Transverse colon (tissue), 4 donors: ENCODE measurements around the gene BIN2. TPM values are rescaled to one million over a fixed set of nuclear protein-coding genes. Genes with fewer than 3 reads are reported as not detected.
A peak's percentile ranks its signal among the peaks of the same experiment; 100 is the strongest.

ENCODE experiments used
- DNase-seq: peaks from one replicate; pipeline ENCODE4 v3.0.0-alpha.2; 2019
- H3K27ac ChIP-seq, 4 donors: fragments of 200-600 bp; sonication (generic); 2 replicates each; pipeline ENCODE4 v1.5.1; 2016 to 2018; ENCODE audit warnings: inconsistent platforms in 4 of 4
- H3K27me3 ChIP-seq: fragments of 200-600 bp; sonication (generic); 2 replicates; pipeline ENCODE4 v1.5.1; 2017; ENCODE audit warnings: inconsistent platforms
- H3K36me3 ChIP-seq, 4 donors: fragments of 200-600 bp; sonication (generic); 2 replicates each; pipeline ENCODE4 v1.5.1; 2017 to 2019; ENCODE audit warnings: inconsistent platforms in 4 of 4
- H3K4me1 ChIP-seq, 4 donors: fragments of 200-600 bp; sonication (generic); 2 replicates each; pipeline ENCODE4 v1.5.1; 2017 to 2020; ENCODE audit warnings: inconsistent platforms in 4 of 4
- H3K4me3 ChIP-seq, 4 donors: fragments of 200-600 bp; sonication (generic); 1 replicate in 1 of 4; 2 replicates in 3 of 4; pipeline versions ENCODE4 v1.5.1 to v1.6.1; 2017 to 2019; ENCODE audit warnings: inconsistent platforms in 4 of 4
- H3K9me3 ChIP-seq, 2 donors: fragments of 200-600 bp; sonication (generic); 2 replicates each; pipeline ENCODE4 v1.5.1; 2017 to 2019; ENCODE audit warnings: inconsistent platforms in 2 of 2
- EP300 ChIP-seq: sonication (generic); formaldehyde crosslinking; IDR thresholded peaks from one replicate; pipeline ENCODE4 v1.6.1; 2017; ENCODE audit warnings: antibody characterized with exemption, low read depth
- POLR2A ChIP-seq: fragments of 450-650 bp; IDR thresholded peaks from one replicate; pipeline ENCODE4 v1.6.1; 2016; ENCODE audit warnings: antibody characterized with exemption, mild to moderate bottlenecking, moderate library complexity
- POLR2AphosphoS5 ChIP-seq, 3 donors: sonication (generic); formaldehyde crosslinking; IDR thresholded peaks; one replicate each; pipeline ENCODE4 v1.6.1; 2016; ENCODE audit warnings: antibody characterized with exemption in 3 of 3
- WGBS, 2 donors: methylation state at CpG; one replicate each; pipeline ENCODE4 v1.1.5; 2018; ENCODE audit warnings: low coverage in 1 of 2; 5-methylcytosine and 5-hydroxymethylcytosine counted together
- in situ Hi-C, 4 donors: fragments of 200-750 bp; cut with MboI; loops; one replicate each; pipeline versions ENCODE4 v1.15.0 to v1.15.1; 2017; ENCODE audit warnings: low sequenced_read_pairs in 3 of 4, low pct_ligation_motif_present in 1 of 4, low pct_unique_long_range_greater_than_20kb in 1 of 4
- intact Hi-C: fragments of 100-400 bp; cut with DNase I; formaldehyde crosslinking; loops from one replicate; pipeline ENCODE4 v1.15.1; 2023; ENCODE audit warnings: low total_unique reads
- total RNA-seq, 4 donors: library from RNA; depleted of rRNA; stranded (reverse); fragments of >200 nt; gene quantifications; one replicate each; pipeline ENCODE4 v1.1.0, GENCODE V29; 2016
- TF ChIP-seq, protein P1 (sequence below), 5 experiments: fragments of 200-600 bp in 3 of 5; fragments of 450-650 bp in 2 of 5; sonication (generic) in 3 of 5; IDR thresholded peaks; 1 replicate in 2 of 5; 2 replicates in 3 of 5; pipeline ENCODE4 v1.5.1; 2016 to 2017; ENCODE audit warnings: antibody characterized with exemption in 5 of 5, inconsistent platforms in 3 of 5, mild to moderate bottlenecking in 2 of 5, moderate library complexity in 1 of 5

BIN2 gene
- total RNA-seq, 4 donors from 2014 or later = 4.0 to 28.8 (median 9.0) TPM

DNA sequence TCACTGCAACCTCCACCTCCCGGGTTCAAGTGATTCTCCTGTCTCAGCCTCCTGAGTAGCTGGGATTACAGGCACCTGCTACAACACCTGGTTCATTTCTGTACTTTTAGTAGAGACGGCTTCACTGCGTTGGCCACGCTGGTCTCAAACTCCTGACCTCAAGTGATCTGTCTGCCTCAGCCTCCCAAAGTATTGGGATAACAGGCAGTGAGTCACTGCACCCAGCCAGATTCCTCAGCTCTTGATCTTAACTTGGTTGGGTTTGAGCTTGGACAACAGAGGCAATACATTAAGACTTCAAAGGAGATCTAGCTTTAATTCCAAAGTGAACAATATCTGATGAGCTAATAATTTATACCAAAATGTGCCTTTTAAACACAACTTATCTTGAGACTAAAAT, 79.7 kb downstream of the BIN2 start:
- in situ Hi-C loops = no loop called here
- no peaks in the 10 kb centered on the region for H3K27me3 ChIP-seq
- H3K9me3 ChIP-seq = no peaks in the 10 kb centered on the region
- H3K27ac ChIP-seq = no peak overlapping the region
- TF ChIP-seq POLR2AphosphoS5 (IDR thresholded peaks at IDR 0.05) (no peak), POLR2A (peak; percentile 12)
- 95% methylated on average over 4 of the region's 4 CpGs; no CpG with 5 or more reads in 1 of the 2 donors for WGBS, 2 donors
- H3K4me1 ChIP-seq = peaks cover 0 to 49% (median 27%) of the 10 kb centered on the region in 4 donors
- no peak overlapping the region for H3K4me3 ChIP-seq
- DNase-seq = no peak
- intact Hi-C loops = no loop called here
- peaks cover 0 to 37% (median 16%) of the 10 kb centered on the region in 4 donors for H3K36me3 ChIP-seq

GRCh38 chr12:51242876-51243275, 81.1 kb downstream of the BIN2 start:
- peaks cover 0 to 37% (median 16%) of the 10 kb centered on the region in 4 donors for H3K36me3 ChIP-seq
- WGBS, 2 donors = 73 to 75% methylated on average over 7 of the region's 7 CpGs
- peaks cover 0 to 52% (median 31%) of the 10 kb centered on the region in 4 donors for H3K4me1 ChIP-seq
- no peaks in the 10 kb centered on the region for H3K27me3 ChIP-seq
- intact Hi-C loops (no loop called here), in situ Hi-C loops (no loop called here)
- TF ChIP-seq POLR2A (no peak), POLR2AphosphoS5 (IDR thresholded peaks at IDR 0.05) (no peak), EP300 (no peak)
- TF ChIP-seq, protein P1, sequence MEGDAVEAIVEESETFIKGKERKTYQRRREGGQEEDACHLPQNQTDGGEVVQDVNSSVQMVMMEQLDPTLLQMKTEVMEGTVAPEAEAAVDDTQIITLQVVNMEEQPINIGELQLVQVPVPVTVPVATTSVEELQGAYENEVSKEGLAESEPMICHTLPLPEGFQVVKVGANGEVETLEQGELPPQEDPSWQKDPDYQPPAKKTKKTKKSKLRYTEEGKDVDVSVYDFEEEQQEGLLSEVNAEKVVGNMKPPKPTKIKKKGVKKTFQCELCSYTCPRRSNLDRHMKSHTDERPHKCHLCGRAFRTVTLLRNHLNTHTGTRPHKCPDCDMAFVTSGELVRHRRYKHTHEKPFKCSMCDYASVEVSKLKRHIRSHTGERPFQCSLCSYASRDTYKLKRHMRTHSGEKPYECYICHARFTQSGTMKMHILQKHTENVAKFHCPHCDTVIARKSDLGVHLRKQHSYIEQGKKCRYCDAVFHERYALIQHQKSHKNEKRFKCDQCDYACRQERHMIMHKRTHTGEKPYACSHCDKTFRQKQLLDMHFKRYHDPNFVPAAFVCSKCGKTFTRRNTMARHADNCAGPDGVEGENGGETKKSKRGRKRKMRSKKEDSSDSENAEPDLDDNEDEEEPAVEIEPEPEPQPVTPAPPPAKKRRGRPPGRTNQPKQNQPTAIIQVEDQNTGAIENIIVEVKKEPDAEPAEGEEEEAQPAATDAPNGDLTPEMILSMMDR (IDR thresholded peaks at IDR 0.05) = no peak
- no peak overlapping the region for H3K27ac ChIP-seq
- no peaks in the 10 kb centered on the region for H3K9me3 ChIP-seq
- DNase-seq = no peak
- H3K4me3 ChIP-seq = no peak overlapping the region

DNA sequence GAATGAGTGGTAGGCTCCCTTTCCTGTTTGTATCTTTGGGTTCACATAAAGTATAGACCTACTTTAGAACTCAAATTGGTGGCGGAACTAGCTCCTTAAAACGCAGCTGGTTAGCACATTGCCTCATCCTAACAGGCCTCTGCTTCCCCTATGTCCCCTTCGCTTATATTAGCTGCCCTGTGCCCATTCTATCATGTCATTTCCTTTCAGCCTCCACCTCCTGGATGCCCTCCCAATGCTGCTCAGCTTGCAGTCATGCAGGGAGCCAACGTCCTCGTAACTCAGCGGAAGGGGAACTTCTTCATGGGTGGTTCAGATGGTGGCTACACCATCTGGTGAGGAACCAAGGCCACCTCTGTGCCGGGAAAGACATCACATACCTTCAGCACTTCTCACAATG, 81.9 kb downstream of the BIN2 start:
- Histone ChIP-seq H3K27ac (peak overlapping the region in 1 of 4 donors; percentile 7), H3K4me3 (no peak overlapping the region), H3K27me3 (no peaks in the 10 kb centered on the region), H3K36me3 (peaks cover 0 to 37% (median 16%) of the 10 kb centered on the region in 4 donors), H3K4me1 (peaks cover 0 to 47% (median 27%) of the 10 kb centered on the region in 4 donors), H3K9me3 (no peaks in the 10 kb centered on the region)
- in situ Hi-C loops = no loop called here
- WGBS, 2 donors = 67 to 84% methylated on average over 3 to 7 of the region's 7 CpGs
- no peak for DNase-seq
- TF ChIP-seq POLR2AphosphoS5 (IDR thresholded peaks at IDR 0.05) (no peak), EP300 (no peak), POLR2A (no peak)
- TF ChIP-seq, protein P1 (IDR thresholded peaks at IDR 0.05) = no peak
- intact Hi-C loops = no loop called here

DNA sequence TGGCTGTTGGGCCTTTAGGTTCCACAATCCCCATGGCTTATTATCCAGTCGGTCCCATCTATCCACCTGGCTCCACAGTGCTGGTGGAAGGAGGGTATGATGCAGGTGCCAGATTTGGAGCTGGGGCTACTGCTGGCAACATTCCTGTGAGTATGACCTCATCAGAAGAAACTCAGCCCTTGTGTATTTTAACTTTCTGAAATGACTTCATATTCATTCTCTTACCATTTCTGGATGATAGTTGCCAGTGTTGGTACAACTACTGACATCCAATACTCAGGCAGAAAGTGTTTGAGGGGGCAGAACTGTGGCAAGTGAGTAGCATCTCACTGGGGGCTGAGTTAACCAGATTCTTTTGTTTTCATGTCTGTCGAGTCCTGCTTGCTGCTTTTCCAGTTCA, 83.0 kb downstream of the BIN2 start:
- no peaks in the 10 kb centered on the region for H3K9me3 ChIP-seq
- no peaks in the 10 kb centered on the region for H3K27me3 ChIP-seq
- TF ChIP-seq POLR2A = no peak
- TF ChIP-seq POLR2AphosphoS5 (IDR thresholded peaks at IDR 0.05) = no peak
- TF ChIP-seq, protein P1 (IDR thresholded peaks at IDR 0.05) = no peak
- no peak for TF ChIP-seq EP300
- in situ Hi-C loops (no loop called here), intact Hi-C loops (no loop called here)
- no peak overlapping the region for H3K4me3 ChIP-seq
- no peak for DNase-seq
- H3K27ac ChIP-seq = peak overlapping the region in 2 of 4 donors; percentile 100
- peaks cover 0 to 38% (median 22%) of the 10 kb centered on the region in 4 donors for H3K4me1 ChIP-seq
- WGBS, 2 donors = 17 to 70% methylated on average over 1 to 2 of the region's 2 CpGs
- H3K36me3 ChIP-seq = peaks cover 0 to 37% (median 16%) of the 10 kb centered on the region in 4 donors
